ENCODE measurements around the gene THOC5. TPM values are rescaled to one million over a fixed set of nuclear protein-coding genes. Genes with fewer than 3 reads are reported as not detected.

The THOC5 gene
- total and polyA plus RNA-seq, 2 of the 4 experiments (the other 2 are of a cell fraction): 68.4 to 73.7 TPM

GRCh38 chr22:29539105-29539504, 14.5 kb downstream of the THOC5 start:
- H3K36me3 ChIP-seq (ENCODE audit: control insufficient read depth, insufficient read depth, low read length): peaks cover 58% of the 10 kb centered on the region
- CTCF ChIA-PET: no interaction called here

More at GRCh38 chr22:29539105-29539504, 14.5 kb downstream of the THOC5 start:
- Histone ChIP-seq H3K9me1 (ENCODE audit: insufficient read depth, low read length) (no peaks in the 10 kb centered on the region), H3K9ac (ENCODE audit: low read depth, low read length) (no peak overlapping the region), H4K20me1 (ENCODE audit: insufficient read depth, low read length) (peaks cover 4% of the 10 kb centered on the region; the same call in 1 of the 2 replicates), H4K5ac (ENCODE audit: low read depth, low read length) (no peak overlapping the region), H3K4me2 (ENCODE audit: low read depth, low read length) (no peak overlapping the region), H4K8ac (ENCODE audit: low read depth in 2 of 2, low read length in 2 of 2) (no peak overlapping the region), H2AFZ (replicated peaks; ENCODE audit: low read length, poor library complexity) (no peak overlapping the region), H3K4me1 (ENCODE audit: control insufficient read depth, insufficient read depth, low read length) (no peaks in the 10 kb centered on the region), H3K18ac (ENCODE audit: low read depth, low read length) (no peak overlapping the region), H2AK5ac (ENCODE audit: low read depth, low read length) (no peak overlapping the region), H4K91ac (ENCODE audit: insufficient read depth, low read depth, low read length) (no peak overlapping the region), H3K23ac (ENCODE audit: low read depth, low read length) (no peak overlapping the region), H3K4ac (ENCODE audit: low read depth, low read length) (no peak overlapping the region), H2BK20ac (ENCODE audit: low read depth, low read length) (no peak overlapping the region), H2BK5ac (ENCODE audit: low read depth, low read length, poor library complexity, severe bottlenecking) (no peak overlapping the region), H3K4me3 (ENCODE audit: insufficient read depth, low read depth, low read length) (no peak overlapping the region), H3K9me3 (ENCODE audit: control insufficient read depth, insufficient read depth, low read length) (no peaks in the 10 kb centered on the region), H3K14ac (replicated peaks; ENCODE audit: low read depth, low read length) (no peak overlapping the region), H3K56ac (ENCODE audit: extremely low read depth, insufficient read depth, low read length) (no peak overlapping the region), H3K79me1 (ENCODE audit: low read depth in 1 of 2, low read length in 2 of 2) (no peaks in the 10 kb centered on the region), H2BK120ac (ENCODE audit: low read depth, low read length) (no peak overlapping the region), H3K27ac (ENCODE audit: insufficient read depth, low read length) (no peak overlapping the region), H2AK9ac (replicated peaks; ENCODE audit: low read depth, low read length, poor library complexity) (no peak overlapping the region), H3K27me3 (ENCODE audit: control insufficient read depth, insufficient read depth, low read length) (no peaks in the 10 kb centered on the region), H2BK15ac (ENCODE audit: low read depth, low read length) (no peak overlapping the region)
- ATAC-seq (ENCODE audit: low read depth) (no peak), DNase-seq (no peak)
- WGBS, 2 experiments (ENCODE audit: extremely low coverage in 2 of 2, insufficient read length in 1 of 2): 100% methylated on average over 1 of the region's 3 CpGs; no CpG with 5 or more reads in 1 of the 2 experiments
- TF ChIP-seq, protein P1, sequence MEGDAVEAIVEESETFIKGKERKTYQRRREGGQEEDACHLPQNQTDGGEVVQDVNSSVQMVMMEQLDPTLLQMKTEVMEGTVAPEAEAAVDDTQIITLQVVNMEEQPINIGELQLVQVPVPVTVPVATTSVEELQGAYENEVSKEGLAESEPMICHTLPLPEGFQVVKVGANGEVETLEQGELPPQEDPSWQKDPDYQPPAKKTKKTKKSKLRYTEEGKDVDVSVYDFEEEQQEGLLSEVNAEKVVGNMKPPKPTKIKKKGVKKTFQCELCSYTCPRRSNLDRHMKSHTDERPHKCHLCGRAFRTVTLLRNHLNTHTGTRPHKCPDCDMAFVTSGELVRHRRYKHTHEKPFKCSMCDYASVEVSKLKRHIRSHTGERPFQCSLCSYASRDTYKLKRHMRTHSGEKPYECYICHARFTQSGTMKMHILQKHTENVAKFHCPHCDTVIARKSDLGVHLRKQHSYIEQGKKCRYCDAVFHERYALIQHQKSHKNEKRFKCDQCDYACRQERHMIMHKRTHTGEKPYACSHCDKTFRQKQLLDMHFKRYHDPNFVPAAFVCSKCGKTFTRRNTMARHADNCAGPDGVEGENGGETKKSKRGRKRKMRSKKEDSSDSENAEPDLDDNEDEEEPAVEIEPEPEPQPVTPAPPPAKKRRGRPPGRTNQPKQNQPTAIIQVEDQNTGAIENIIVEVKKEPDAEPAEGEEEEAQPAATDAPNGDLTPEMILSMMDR (conservative IDR thresholded peaks at IDR 0.05; ENCODE audit: low read depth, low read length): no peak
- TF ChIP-seq SMC3 (IDR thresholded peaks at IDR 0.05; ENCODE audit: low read depth, low read length): no peak
- no peak for TF ChIP-seq RCOR1 (IDR thresholded peaks at IDR 0.05; ENCODE audit: insufficient replicate concordance, low read length)
- TF ChIP-seq, protein P2, sequence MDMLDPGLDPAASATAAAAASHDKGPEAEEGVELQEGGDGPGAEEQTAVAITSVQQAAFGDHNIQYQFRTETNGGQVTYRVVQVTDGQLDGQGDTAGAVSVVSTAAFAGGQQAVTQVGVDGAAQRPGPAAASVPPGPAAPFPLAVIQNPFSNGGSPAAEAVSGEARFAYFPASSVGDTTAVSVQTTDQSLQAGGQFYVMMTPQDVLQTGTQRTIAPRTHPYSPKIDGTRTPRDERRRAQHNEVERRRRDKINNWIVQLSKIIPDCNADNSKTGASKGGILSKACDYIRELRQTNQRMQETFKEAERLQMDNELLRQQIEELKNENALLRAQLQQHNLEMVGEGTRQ (IDR thresholded peaks at IDR 0.05; ENCODE audit: low read depth, low read length): no peak
- TF ChIP-seq POLR2A (IDR thresholded peaks at IDR 0.05; ENCODE audit: low read depth, low read length): no peak
- TF ChIP-seq CHD1 (IDR thresholded peaks at IDR 0.05; ENCODE audit: low read depth, low read length): no peak
- TF ChIP-seq FOS (IDR thresholded peaks at IDR 0.05; ENCODE audit: low read depth, low read length): no peak
- TF ChIP-seq MAFK (IDR thresholded peaks at IDR 0.05; ENCODE audit: low read depth, low read length): no peak
- no peak for TF ChIP-seq MAZ (IDR thresholded peaks at IDR 0.05; ENCODE audit: borderline replicate concordance, low read depth, low read length)
- no peak for TF ChIP-seq NFE2L2 (IDR thresholded peaks at IDR 0.05; ENCODE audit: low read depth, low read length)
- TF ChIP-seq BHLHE40 (IDR thresholded peaks at IDR 0.05; ENCODE audit: low read depth, low read length): no peak
- no peak for TF ChIP-seq CEBPB (IDR thresholded peaks at IDR 0.05; ENCODE audit: low read depth, low read length)
- no peak for TF ChIP-seq MXI1 (IDR thresholded peaks at IDR 0.05; ENCODE audit: borderline replicate concordance, low read depth, low read length)
- no peak for TF ChIP-seq RAD21 (IDR thresholded peaks at IDR 0.05; ENCODE audit: low read length)
- no peak for TF ChIP-seq ELK1 (IDR thresholded peaks at IDR 0.05; ENCODE audit: borderline replicate concordance, low read depth, low read length)
- TF ChIP-seq RFX5 (IDR thresholded peaks at IDR 0.05; ENCODE audit: low read depth, low read length): no peak
- in situ Hi-C loops (cut with MboI; ENCODE audit: low sequenced_read_pairs) (no loop called here), intact Hi-C loops (cut with micrococcal nuclease) (no loop called here), dilution Hi-C loops (cut with HindIII; ENCODE audit: low sequenced_read_pairs, unreplicated experiment) (no loop called here)
- POLR2A ChIA-PET (ENCODE audit: unreplicated experiment): no interaction called here
- BruUV-seq (replicated peaks): no TSS peak
